Activated CD8-positive, alpha-beta memory T cell treated with anti-CD3 and anti-CD28 coated beads, Interleukin-2, amount 50 U/mL, for 48 hours (primary cell): ENCODE results near the gene KIAA1755.
A peak's percentile ranks its signal among the peaks of the same experiment; 100 is the strongest.
"Not testable (repeated sequence)": the region's sequence is repeated elsewhere in the genome, so short reads cannot be mapped to it uniquely, and the experiment has no call there.

Source experiments
- DNase-seq: peaks from one replicate; pipeline ENCODE4 v3.0.0-alpha.2; 2020

The KIAA1755 gene

GRCh38 chr20:38262931-38263330 is 2.4 kb upstream of the KIAA1755 start:
- DNase-seq = no peak

- no peak for DNase-seq
Observed at GRCh38 chr20:38261054-38261390, 487 bp upstream of the KIAA1755 start.

GRCh38 chr20:38260025-38260377 is 534 bp downstream of the KIAA1755 start:
- DNase-seq = no peak

- no peak for DNase-seq
Observed at GRCh38 chr20:38258545-38259215, 1.9 kb downstream of the KIAA1755 start.

GRCh38 chr20:38256966-38257365 is 3.6 kb downstream of the KIAA1755 start:
- no peak for DNase-seq

- DNase-seq = no peak
Observed at GRCh38 chr20:38256021-38256420, 4.5 kb downstream of the KIAA1755 start.

- no peak for DNase-seq
Observed at GRCh38 chr20:38255393-38255792, 5.1 kb downstream of the KIAA1755 start.

- DNase-seq = not testable (repeated sequence)
Observed at GRCh38 chr20:38254621-38255020, 5.9 kb downstream of the KIAA1755 start.

GRCh38 chr20:38253571-38253970 is 7.0 kb downstream of the KIAA1755 start:
- no peak for DNase-seq

GRCh38 chr20:38252292-38253288 is 7.9 kb downstream of the KIAA1755 start:
- no peak for DNase-seq

- DNase-seq = not testable (repeated sequence)
Observed at GRCh38 chr20:38251441-38251840, 9.1 kb downstream of the KIAA1755 start.

- no peak for DNase-seq
Observed at GRCh38 chr20:38250609-38251008, 9.9 kb downstream of the KIAA1755 start.

- no peak for DNase-seq
Observed at GRCh38 chr20:38249536-38250310, 10.8 kb downstream of the KIAA1755 start.

- DNase-seq = no peak
Observed at GRCh38 chr20:38248133-38248532, 12.4 kb downstream of the KIAA1755 start.

GRCh38 chr20:38247725-38248124 is 12.8 kb downstream of the KIAA1755 start:
- DNase-seq = not testable (repeated sequence)

- DNase-seq = no peak
Observed at GRCh38 chr20:38247166-38247509, 13.4 kb downstream of the KIAA1755 start.

GRCh38 chr20:38246357-38247165 is 14.0 kb downstream of the KIAA1755 start:
- no peak for DNase-seq

GRCh38 chr20:38245753-38246152 is 14.8 kb downstream of the KIAA1755 start:
- no peak for DNase-seq

- DNase-seq = no peak
Observed at GRCh38 chr20:38243709-38244020, 16.9 kb downstream of the KIAA1755 start.

GRCh38 chr20:38242848-38243708 is 17.5 kb downstream of the KIAA1755 start:
- DNase-seq = peak; percentile 70

GRCh38 chr20:38241201-38241600 is 19.3 kb downstream of the KIAA1755 start:
- no peak for DNase-seq

GRCh38 chr20:38239441-38239840 is 21.1 kb downstream of the KIAA1755 start:
- no peak for DNase-seq
